Fibroblast of skin of scalp (primary cell): ENCODE results near the gene WASF2.
"Not testable (repeated sequence)": the region's sequence is repeated elsewhere in the genome, so short reads cannot be mapped to it uniquely, and the experiment has no call there.

Experiments used
- DNase-seq: peaks from one replicate; pipeline ENCODE4 v3.0.0-alpha.2; 2013

The WASF2 gene

DNA sequence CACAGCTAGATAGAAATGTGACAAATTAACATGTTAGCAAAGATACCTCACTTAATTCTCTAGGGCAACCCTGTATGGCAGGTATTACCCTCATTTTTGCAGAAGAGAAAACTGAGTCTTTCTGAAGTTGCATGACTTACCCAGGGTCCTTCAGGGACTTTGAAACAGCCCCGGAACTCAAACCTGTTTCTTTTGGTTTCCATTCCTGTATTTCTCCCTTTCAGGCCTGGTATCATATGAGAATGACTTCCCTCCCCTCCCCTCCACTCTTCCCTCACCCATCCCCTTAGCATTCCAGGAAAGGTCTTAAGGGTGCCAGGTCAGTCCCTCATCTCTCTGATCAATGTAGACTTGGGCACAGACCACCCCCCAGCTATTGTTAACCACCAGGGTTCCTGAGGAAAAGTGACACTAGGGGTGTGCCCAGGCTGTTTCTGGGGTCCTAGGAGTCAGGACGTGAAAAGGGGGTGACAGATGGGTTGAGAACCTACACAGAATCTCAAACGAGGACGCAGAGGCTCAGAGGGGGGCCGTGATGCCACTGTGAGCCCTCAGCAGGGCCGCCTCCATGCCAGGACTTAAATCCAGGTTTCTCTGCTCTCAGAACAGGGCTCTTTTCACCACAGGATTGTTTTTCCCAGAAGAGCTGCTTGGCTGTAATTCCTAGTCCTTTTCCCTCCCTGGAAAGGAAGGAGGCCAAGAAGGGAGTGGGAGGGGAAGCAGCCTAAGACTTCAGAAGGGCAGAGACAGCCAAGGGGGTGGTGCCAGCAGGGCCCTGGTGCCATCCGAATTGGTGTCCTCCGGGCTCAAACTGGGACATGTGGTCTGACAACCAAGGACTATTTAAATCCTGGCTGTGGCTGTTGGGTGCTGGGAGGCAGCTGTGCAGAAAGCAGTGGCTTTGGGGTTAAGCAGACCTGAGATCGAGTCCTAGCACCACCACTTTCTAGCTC lies 2.1 kb upstream of the WASF2 start:
- DNase-seq = peak; percentile 38

DNA sequence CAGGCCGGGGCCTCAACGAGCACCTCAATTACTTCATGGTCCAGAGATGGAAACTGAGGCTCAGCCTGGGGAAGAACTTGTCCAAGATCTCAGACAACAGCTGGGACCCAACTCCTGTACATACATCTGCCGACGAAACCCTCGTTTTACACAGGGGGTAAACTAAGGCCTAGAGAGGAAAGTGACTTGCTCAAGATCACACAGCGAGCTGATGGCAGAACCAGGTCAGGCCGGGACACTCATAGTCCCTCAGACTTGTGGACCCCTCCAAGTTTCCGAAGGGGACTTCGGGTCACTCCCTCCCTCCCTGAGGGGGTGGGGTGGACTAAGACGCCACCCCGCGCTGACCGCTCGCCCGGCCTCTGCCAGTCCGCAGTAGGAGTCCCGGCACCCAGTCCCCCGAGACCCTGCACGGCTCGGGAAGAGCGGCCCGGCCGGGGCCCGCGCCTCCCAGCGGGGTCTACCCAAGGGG lies 430 bp downstream of the WASF2 start:
- peak; percentile 16 for DNase-seq

DNA sequence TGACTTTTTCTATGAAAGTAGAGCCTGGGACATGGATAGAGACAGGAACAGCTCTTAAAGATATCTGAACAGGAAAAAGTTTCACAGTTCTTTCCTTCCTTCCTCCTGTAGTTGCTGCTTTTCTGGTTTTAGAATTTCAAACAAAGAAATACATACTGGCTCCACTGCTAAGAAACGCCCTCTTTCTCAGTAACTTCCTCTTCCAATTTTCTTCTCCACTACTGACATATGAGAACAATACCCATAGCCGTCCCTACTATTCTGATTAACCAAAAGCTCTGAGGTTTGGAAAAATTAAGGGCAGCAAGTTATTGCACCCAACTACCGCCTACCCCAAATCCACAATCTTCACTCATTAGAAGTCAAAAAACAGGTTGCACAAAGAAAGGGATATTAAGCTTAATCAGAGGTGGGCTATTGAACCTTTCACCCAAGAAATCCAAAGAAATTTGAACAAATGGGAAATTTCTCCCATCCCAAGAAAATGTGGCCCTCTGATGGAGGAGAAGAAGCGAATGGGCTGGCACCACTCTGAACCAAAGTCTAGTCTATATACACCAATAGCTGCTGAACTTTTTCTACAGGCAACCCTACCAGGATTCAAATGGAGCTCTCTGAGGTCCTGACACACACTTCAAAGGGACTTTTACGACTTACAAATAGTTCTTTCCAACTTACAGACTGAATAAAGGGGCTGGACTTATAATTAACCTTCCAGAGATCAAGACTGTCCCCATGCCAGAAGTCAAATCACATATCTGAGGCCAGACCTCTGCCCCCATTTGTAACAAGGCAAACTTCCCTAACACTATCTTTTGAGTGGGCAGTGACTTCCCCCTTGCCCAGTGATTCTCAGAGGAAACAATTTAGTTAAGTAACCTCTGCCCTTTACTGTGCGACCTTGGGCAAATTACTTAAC lies 1.7 kb downstream of the WASF2 start:
- DNase-seq = no peak

DNA sequence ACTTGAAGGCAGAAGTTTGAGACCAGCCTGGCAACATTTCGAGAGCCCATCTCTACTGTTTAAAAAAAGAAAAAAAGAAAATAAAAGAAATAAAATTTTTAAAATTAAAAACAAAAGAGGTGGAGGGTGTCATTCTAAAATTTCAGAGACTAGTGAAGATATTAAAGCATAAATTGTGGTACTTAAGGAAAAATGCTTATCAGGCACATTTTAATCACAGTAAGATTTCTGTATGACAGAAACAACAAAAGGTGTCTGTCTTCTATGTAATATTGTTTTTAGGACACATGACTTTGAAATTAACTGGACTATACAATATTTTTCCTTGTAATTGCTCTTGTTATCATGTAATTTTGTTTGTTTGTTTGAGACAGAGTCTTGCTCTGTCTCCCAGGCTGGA lies 4.6 kb downstream of the WASF2 start:
- DNase-seq = no peak

DNA sequence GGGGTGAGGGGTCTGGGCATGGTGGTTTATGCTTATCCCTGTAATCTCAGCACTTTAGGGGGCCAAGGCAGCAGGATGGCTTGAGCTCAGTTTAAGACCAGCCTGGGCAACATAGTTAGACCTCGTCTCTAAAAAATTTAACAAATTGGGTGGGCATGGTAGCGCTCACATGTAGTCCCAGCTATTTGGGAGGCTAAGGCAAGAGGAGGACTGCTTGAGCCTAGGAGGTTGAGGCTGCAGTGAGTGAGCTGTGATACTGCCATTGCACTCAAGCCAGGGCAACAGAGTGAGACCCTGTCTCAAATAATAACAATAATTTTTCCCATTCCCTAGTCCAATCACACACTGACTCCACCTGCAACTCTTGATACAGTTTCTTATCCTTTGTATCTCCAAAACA lies 6.3 kb downstream of the WASF2 start:
- DNase-seq = no peak

DNA sequence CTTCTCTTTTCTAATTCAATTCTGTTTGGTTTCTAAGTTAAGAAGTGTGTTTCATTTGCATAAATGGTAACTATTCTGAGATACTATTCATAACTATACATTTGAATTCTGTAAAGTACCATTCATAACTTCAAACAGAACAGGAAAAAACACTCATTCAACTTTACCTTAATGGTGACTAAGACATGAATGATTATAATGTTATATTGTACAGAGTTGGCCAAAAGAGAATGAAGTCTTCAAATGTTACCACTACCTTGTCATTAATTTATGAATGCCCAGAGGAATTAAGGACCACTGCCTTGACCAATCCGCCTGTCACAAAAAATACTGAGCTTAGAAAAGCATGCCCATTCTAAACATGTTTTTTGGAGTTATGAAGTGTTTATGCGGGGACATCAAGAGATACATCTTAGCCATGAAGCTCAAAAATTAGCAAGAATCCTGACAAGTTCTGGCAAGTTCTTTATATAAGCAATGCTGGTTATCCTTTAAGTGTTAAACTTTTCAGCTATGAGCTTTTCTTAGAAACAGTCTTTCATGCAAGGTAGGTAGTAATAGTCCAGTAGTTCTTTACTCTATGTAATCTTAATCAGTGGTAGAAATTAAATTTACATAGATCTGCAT lies 7.9 kb downstream of the WASF2 start:
- DNase-seq = no peak

DNA sequence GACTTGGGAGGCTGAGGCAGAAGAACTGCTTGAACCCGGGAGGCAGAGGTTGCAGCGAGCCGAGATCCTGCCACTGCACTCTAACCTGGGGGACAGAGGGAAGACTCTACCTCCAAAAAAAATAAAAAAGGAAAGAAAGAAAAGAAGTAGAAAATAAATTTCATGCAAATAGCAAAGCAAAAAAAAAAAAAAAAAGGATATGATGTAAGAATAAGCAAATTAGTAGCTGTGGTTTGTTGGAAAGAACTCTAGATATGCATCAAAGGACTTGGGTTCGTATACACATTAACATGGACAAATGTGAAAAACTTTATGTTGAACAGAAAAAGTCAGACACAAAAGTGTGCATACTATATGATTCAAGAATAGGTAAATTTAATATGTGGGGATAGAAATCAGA lies 11.9 kb downstream of the WASF2 start:
- DNase-seq = no peak

DNA sequence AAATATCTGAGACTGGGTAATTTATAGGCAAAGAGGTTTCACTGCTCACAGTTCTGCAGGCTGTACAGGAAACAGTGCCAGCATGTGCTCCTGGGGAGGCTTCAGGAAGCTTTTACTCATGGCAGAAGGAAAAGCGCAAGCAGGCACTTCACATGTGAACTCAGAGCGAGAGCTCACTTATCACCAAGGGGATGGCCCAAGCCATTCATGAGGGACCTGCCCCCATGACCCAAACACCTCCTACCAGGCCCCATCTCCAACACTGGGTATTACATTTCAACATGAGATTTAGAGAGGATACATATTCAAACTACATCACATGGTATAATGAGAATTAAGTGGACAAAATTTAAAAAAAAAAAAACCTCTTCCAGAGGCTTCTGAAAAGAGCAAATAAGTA lies 13.7 kb downstream of the WASF2 start:
- DNase-seq = no peak

DNA sequence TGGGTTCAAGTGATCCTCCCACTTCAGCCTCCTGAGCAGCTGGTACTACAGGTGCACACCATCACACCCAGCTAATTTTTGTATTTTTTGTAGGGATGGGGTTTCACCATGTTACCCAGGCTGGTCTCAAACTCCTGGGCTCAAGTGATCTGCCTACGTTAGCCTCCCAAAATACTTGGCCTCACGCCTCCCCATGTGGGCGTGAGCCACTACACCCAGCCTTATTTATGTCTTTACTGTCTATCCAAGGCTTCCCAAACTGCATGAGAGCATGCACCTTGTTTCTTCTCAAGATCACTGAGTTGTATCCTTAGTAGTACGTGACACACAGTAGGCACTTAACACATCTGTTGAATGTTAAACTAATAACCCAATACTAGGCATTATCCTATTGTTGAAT lies 14.2 kb downstream of the WASF2 start:
- DNase-seq = no peak

DNA sequence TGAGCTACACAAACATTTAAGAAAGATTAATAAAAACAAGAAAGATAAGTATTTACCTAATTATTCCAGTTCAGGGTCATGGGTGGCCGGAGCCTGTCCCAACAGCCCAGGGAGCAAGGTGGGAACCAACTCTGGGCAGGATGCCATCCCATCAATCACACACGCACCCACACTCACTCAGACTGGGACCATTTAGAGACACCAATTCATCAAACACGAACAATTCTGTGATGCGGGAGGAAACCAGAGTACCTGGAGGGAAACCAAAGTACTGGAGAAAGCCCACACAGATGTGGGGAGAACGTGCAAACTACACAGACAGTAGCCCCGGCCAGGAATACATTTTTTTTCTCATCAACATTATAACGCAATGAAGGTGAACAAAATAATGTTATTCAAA lies 16.2 kb downstream of the WASF2 start:
- DNase-seq = no peak

DNA sequence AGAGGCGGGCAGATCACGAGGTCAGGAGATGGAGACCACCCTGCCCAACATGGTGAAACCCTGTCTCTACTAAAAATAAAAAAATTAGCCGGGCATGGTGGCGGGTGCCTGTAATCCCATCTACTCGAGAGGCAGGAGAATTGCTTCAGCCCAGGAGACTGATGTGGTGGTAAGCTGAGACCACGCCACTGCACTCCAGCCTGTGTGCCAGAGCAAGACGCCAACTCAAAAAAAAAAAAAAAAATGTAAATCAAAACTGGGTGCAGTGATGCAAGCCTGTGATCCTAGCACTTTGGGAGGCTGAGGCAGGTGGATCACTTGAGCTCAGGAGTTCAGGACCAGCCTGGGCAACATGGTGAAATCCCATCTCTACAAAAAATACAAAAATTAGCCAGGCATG lies 17.9 kb downstream of the WASF2 start:
- not testable (repeated sequence) for DNase-seq

DNA sequence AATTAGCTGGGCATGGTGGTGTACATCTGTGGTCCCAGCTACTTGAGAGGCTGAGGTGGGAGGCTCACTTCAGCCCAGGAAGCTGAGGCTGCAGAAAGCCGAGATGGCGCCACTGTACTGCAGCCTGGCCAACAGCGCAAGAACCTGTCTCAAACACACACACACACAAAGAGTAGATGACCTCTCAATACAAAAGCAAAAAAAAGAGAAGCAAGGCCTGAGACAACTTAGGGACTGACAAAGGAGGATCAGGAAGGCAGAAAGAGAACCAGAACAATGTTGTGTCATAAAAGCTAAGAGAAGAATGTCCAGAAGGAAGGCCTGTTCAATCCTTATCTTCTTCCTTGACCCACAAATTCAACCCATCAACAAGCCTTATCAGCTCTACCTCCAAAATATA lies 18.5 kb downstream of the WASF2 start:
- DNase-seq = no peak

DNA sequence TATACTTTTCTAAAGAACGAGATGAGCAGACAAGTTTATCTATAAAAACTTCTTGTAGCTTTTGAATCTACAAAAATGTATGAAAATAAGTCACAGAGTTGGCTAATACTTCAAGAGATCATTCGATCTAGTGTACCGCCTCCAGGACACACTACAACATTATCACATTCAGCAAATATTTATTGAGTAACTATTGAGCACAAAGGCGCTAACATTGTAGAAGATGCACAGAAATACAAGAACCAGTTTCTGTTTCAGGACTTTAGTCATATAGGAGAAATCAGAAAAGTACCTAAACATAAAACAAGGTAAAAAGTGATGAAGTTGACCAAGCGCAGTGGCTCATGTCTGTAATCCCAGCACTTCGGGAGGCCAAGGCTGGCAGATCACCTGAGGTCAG lies 20.6 kb downstream of the WASF2 start:
- no peak for DNase-seq

DNA sequence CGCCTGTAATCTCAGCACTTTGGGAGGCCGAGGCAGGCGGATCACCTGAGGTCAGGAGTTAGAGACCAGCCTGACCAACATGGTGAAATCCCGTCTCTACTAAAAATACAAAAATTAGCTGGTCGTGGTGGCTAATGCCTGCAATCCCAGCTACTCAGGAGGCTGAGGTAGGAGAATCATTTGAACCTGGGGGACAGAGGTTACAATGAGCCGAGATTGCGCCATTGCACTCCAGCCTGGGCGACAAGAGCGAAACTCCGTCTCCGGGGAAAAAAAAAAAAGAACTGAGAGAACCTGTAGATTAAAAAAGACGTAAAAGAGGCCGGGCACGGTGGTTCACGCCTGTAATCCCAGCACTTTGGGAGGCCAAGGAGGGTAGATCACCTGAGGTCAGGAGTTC lies 21.6 kb downstream of the WASF2 start:
- DNase-seq = not testable (repeated sequence)

DNA sequence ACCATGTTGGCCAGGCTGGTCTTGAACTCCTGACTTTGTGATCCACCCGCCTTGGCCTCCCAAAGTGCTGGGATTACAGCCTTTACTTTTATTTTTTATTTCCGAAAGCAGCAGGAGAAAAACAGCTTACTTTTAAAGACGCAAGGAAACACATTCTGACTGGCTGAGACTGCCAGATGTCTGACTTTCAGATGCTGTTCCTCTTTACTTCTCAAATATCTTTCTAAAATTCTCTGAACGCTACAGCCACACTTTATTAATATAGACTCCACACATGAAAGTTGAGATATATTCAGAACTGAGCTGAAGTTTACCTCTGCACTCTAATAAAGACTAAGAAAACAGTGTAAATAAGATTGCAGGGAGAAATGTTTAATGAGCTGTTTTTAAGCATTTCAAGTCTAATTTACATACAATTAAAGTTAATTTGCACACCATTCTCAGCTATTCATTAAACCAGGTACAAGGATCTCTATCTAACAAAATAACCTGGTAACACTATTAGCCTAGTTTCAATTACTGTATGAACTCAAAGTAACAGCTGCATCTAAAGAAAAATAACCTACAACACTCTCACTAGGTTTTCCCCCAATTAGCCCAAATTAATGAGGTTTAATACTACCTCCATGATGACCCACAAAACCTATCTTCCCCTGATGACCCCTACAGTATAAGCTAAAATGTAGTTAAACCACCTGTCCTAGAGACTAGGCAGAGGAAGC lies 24.9 kb downstream of the WASF2 start:
- DNase-seq = no peak

DNA sequence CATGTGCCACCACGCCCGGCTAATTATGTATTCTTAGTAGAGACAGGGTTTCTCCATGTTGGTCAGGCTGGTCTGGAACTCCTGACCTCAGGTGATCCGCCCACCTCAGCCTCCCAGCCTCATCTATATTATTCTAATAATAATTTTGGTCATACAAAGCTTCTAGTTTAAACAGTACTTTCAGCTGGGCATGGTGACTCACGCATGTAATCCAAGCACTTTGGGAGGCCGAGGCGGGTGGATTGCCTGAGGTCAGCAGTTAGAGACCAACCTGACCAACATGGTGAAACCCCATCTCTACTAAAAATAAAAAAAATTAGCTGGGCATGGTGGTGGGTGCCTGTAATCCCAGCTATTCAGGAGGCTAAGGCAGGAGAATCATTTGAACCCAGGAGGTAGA lies 26.1 kb downstream of the WASF2 start:
- not testable (repeated sequence) for DNase-seq

DNA sequence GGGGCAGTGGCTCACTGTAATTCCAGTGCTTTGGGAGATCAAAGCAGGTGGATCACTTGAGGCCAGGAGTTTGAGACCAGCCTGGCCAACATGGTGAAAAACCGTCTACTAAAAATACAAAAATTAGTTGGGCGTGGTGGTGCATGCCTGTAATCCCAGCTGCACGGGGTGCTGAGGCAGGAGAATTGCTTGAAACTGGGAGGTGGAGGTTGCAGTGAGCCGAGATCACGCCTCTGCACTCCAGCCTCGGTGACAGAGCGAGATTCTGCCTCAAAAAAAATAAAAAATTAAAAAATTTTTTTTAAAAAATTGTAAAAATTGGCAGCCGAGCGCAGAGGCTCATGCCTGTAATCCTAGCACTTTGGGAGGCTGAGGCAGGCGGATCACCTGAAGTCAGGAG lies 31.4 kb downstream of the WASF2 start:
- DNase-seq = not testable (repeated sequence)

DNA sequence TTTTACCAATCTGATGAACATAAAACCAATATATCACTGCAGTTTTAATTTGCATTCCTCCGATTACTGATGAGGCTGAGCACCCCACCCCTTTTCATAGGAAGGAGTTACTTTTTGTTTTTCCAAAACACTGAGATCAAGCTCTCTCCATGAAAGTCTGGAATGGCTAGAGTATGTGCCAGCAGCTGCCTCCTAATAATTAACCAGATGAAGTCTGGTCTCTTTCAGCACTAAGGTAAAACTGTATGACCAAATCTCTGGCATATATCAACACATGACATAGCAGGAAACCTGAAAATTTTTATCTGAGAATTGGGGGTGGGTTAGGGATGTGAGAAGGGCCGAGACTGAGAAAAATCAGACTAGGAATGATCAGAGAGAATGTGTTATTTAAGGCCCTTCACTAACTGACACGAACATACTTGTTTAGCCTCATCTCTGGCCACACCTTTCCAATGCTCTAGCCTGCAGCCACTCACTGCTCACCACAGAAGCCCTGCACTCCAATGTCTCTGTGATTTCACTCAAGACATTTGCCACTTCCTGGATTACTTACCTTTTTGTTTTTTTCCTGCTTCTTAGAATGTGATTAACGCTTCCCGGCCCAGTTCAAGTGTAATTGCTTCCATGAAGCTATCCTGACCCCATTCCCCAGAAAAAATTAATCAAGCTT lies 34.7 kb downstream of the WASF2 start:
- no peak for DNase-seq

DNA sequence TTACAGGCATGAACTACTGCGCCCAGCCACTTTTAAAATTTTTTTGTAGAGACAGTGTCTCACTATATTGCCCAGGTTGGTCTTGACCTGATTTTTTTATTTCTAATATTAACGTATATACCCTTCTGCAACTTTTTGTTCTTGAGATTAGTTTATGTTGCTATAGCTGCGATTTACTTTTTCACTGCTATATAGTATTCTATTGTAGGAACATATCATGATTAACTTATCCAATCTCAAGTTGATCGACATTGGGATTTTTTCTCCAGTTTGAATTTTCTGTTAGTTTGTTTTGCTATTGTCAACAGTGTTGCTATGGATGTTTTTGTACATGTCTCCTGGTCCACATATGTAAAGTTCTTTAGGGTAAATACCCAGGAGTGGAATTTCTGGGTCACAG lies 35.4 kb downstream of the WASF2 start:
- no peak for DNase-seq

DNA sequence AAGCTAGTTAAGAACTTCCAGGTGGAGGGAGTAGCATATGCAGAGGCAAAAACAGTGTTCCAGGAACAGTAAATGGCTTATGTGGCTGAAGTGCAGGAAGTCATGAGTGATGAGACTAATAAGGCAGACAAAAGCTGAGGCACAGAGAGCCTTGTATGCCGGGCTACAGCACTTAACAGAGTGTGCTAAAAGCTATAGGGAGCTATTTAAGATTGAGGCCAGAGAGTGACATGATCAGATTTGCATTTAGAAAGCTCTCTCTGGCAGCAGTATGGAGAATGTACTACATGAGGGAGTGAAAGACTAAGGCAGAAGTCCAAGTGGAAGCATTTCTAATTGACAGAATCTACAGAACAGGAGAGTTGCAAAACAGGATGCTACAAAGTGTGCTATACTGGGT lies 38.6 kb downstream of the WASF2 start:
- no peak for DNase-seq

DNA sequence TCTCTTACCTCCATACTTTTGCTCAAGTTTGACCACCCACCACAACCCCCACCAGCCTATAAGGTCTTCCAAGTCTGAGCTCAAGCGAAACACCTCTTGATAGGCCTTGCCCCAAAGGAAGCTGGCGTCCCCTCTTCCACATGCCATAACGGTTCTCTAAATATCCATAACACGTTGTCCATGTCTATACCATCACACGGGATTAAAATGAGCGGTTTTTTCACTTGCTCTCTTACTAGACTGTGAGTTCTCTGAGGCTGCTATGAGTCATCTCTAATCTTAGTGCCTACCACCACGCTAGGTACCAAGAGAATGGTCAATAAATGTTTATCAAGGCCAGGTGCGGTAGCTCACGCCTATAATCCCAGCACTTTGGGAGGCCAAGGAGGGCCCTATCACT lies 41.0 kb downstream of the WASF2 start:
- no peak for DNase-seq

DNA sequence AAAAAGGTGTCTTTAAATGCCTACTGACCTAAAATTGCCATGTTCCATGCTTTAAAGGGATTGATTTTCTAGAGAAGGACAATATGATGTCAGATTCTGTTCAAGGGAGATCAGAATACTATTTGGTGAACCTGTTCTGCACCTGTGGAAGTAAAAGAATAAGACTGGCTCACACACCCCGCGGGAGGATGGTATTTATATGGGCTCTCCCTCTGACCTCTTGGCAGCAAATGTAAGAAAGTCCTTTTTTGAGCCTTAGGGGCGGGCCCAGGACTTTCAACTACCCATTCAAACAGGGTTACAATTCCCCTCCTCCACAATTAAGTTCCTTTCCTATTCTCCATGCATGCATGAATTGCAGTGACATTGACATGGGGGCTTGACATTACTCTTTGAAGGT lies 42.1 kb downstream of the WASF2 start:
- no peak for DNase-seq
